Activated naive CD4-positive, alpha-beta T cell treated with anti-CD3 and anti-CD28 coated beads, Interleukin-2, amount 50 U/mL, for 72 hours (primary cell): ENCODE data around the gene GALE. TPM values are rescaled to one million over a fixed set of nuclear protein-coding genes. Genes with fewer than 3 reads are reported as not detected.

ENCODE experiments used
- ATAC-seq, 2 donors: fragments of 150-1000 bp; cut with Tn5 transposase; 2 replicates each; pipeline ENCODE4 v1.10.0; 2021; ENCODE audit warnings: mild to moderate bottlenecking in 2 of 2, moderate library complexity in 2 of 2
- DNase-seq, 2 donors: peaks; one replicate each; pipeline ENCODE4 v3.0.0; 2021 to 2022; ENCODE audit warnings: low spot score in 2 of 2
- H3K27ac Mint-ChIP-seq, 2 donors: one replicate each; pipeline ENCODE4 v1.8.0; 2022; ENCODE audit warnings: mild to moderate bottlenecking in 2 of 2, mixed read lengths in 2 of 2
- H3K36me3 Mint-ChIP-seq, 2 donors: one replicate each; pipeline ENCODE4 v1.8.0; 2022; ENCODE audit warnings: mixed read lengths in 2 of 2
- H3K9me3 Mint-ChIP-seq, 2 donors: one replicate each; pipeline ENCODE4 v1.8.0; 2022; ENCODE audit warnings: mixed read lengths in 2 of 2
- total RNA-seq, 2 donors: library from RNA; stranded (reverse); gene quantifications; one replicate each; pipeline ENCODE4 v1.2.3, GENCODE V29; 2022

GALE gene
- total RNA-seq, 2 donors from 2014 or later = 43.6 to 53.2 TPM

DNA sequence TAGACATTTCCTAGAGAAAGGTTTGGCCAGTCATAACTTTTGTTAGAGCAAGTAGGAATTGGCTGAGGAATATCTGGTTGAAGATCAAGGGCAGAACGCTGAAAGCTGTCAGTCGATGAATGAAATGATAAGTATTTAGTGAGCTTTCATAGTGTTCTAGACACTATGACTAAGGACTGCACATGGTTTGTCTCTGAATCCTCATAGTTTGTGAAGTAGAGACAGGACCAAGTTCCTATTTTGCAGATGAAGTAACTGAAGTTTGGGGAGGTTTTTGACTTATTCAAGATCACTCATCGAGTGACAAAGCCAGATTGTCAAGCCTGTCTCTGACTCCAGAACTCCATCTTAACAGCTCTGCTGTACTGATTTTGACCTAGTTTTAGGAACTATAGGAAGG is 52.5 kb downstream of the GALE start:
- Mint-ChIP-seq H3K9me3 (no peaks in the 10 kb centered on the region), H3K27ac (no peak overlapping the region), H3K36me3 (peaks cover 20 to 24% of the 10 kb centered on the region in 2 donors)
- no peak for ATAC-seq
- no peak for DNase-seq

Other genes starting within 250 kb of the GALE start
- 100 to 1,000 TPM in 1 of 2 donors, 10 to 100 TPM in 1; 31.5 to 290 TPM for gene ID3, start 241.3 kb downstream of the GALE start, total RNA-seq
- 1,000 to 10,000 TPM; 1,409 to 1,417 TPM for gene RPL11, start 108.9 kb downstream of the GALE start, total RNA-seq
- 10 to 100 TPM; 30.9 to 33.4 TPM for gene ELOA, start 57.3 kb downstream of the GALE start, total RNA-seq
- 10 to 100 TPM; 68.6 to 94.7 TPM for gene PITHD1, start 22.3 kb downstream of the GALE start, total RNA-seq
- gene LYPLA2, start 9.6 kb downstream of the GALE start, total RNA-seq = 10 to 100 TPM; 73.6 to 78.1 TPM
- 10 to 100 TPM; 29.0 to 45.3 TPM for gene HMGCL, start 24.7 kb upstream of the GALE start, total RNA-seq
- 1 to 10 TPM; 4.3 to 6.4 TPM for gene FUCA1, start 67.5 kb upstream of the GALE start, total RNA-seq
- under 1 TPM in 1 of 2 donors, not detected in 1; 0.05 TPM for gene CNR2, start 112.6 kb upstream of the GALE start, total RNA-seq
- gene PNRC2, start 159.1 kb upstream of the GALE start, total RNA-seq = 100 to 1,000 TPM; 121 to 137 TPM
- gene SRSF10, start 179.6 kb upstream of the GALE start, total RNA-seq = 100 to 1,000 TPM; 202 to 226 TPM